Measurements from ENCODE around the gene IDUA. TPM values are rescaled to one million over a fixed set of nuclear protein-coding genes. Genes with fewer than 3 reads are reported as not detected.

Gene IDUA
- total and polyA plus RNA-seq, 10 of the 15 experiments (the other 5 are each of a cell fraction or from before 2014, with no cell fraction given), result 0.05 to 7.6 (median 1.4) TPM; not detected in 1

GRCh38 chr4:985123-985830, 1.6 kb upstream of the IDUA start (continued):
- no peak for TF ChIP-seq BCLAF1 (IDR thresholded peaks at IDR 0.05)
- TF ChIP-seq SUPT20H (IDR thresholded peaks at IDR 0.05; ENCODE audit: borderline replicate concordance, control insufficient read depth, low read depth, low read length), result no peak

GRCh38 chr4:986428-986878, 391 bp upstream of the IDUA start:
- Histone ChIP-seq H3K4me2 (ENCODE audit: control insufficient read depth, insufficient read depth) (peak overlapping the region; percentile 90), H3K27me3 (replicated peaks in 1 of 2; ENCODE audit: control insufficient read depth in 2 of 2, insufficient read depth in 2 of 2, low read length in 1 of 2) (no peaks in the 10 kb centered on the region), H3K9me3 (replicated peaks; ENCODE audit: control insufficient read depth, insufficient read depth, low read length) (no peaks in the 10 kb centered on the region; the same call in 2 of the 3 replicates), H3K36me3 (ENCODE audit: control insufficient read depth in 2 of 2, insufficient read depth in 2 of 2, low read length in 1 of 2) (no peaks in the 10 kb centered on the region), H4K20me1 (ENCODE audit: control insufficient read depth, insufficient read depth) (no peaks in the 10 kb centered on the region), H3K27ac (ENCODE audit: control insufficient read depth, insufficient read depth) (no peak overlapping the region), H3K79me2 (ENCODE audit: control insufficient read depth, insufficient read depth, low read length) (no peaks in the 10 kb centered on the region), H3K4me3 (peak overlapping the region; percentile 63), H3K9ac (ENCODE audit: control insufficient read depth, insufficient read depth, low read length) (peak overlapping the region; percentile 45), H3K4me1 (ENCODE audit: control insufficient read depth, insufficient read depth, low read length) (peaks cover 8% of the 10 kb centered on the region; the same call in 1 of the 2 replicates), H2AFZ (ENCODE audit: control insufficient read depth, low read depth, low read length) (peak overlapping the region; percentile 74)
- in situ Hi-C loops (cut with MboI) (no loop called here), intact Hi-C loops (cut with micrococcal nuclease; ENCODE audit: unreplicated experiment) (loop anchor here (2.0 to 10.0 kb wide), 3 partner anchors 54 to 244 kb away; partner anchors contain the start of genes GAK and TMEM175)
- RAD21 ChIA-PET (ENCODE audit: unreplicated experiment), result interaction anchor here (0.8 to 5.2 kb wide), 15 partner anchors 53 to 742 kb away, joined by 3 to 48 read pairs (median 4); partner anchors contain the start of genes GAK and TMEM175
- POLR2A ChIA-PET, result interaction anchor here (1.2 to 1.9 kb wide), 4 partner anchors 14 to 204 kb away, joined by 4 to 5 read pairs (median 4); partner anchors contain the start of genes GAK and TMEM175
- SMC1A ChIA-PET (ENCODE audit: uncharacterized antibody, unreplicated experiment), result interaction anchor here (1.0 to 2.6 kb wide), 6 partner anchors 52 to 244 kb away, joined by 3 to 12 read pairs (median 4); partner anchors contain the start of genes GAK and TMEM175
- peak; percentile 91 for FAIRE-seq
- TF ChIP-seq HDGF (IDR thresholded peaks at IDR 0.05) (0 out of 2 replicates have a peak, but pooled peaks have one; percentile 43), MLLT1 (IDR thresholded peaks at IDR 0.05) (0 out of 2 replicates have a peak, but pooled peaks have one; percentile 25), POLR2AphosphoS5 (IDR thresholded peaks at IDR 0.05; ENCODE audit: low read length) (no peak), CEBPB (IDR thresholded peaks at IDR 0.05; ENCODE audit: borderline replicate concordance in 1 of 2, low read depth in 2 of 2, low read length in 2 of 2) (no peak)
- peak; percentile 36 for ATAC-seq
- WGBS (ENCODE audit: insufficient coverage, insufficient replicate concordance, low lambda C conversion rate, missing lambda C conversion rate), result 6% methylated on average over 14 of the region's 14 CpGs
- no peak for DNase-seq (ENCODE audit: low read depth, low spot score)
- CTCF ChIA-PET, result interaction anchor here (0.7 to 4.1 kb wide), 22 partner anchors 50 to 383 kb away, joined by 3 to 46 read pairs (median 4); partner anchors contain the start of genes GAK and TMEM175
- BruUV-seq (replicated peaks), result TSS peak; percentile 81

Data from GM12878 (cell line).